Measurements from ENCODE around the gene ARHGAP27.
A peak's percentile ranks its signal among the peaks of the same experiment; 100 is the strongest.

ARHGAP27 gene

GRCh38 chr17:45385331-45385997 is 47.2 kb downstream of the ARHGAP27 start:
- no peaks in the 10 kb centered on the region for H3K4me1 ChIP-seq (ENCODE audit: control insufficient read depth, insufficient read depth, low read length, poor library complexity, severe bottlenecking)
- no peak overlapping the region for H3K27ac ChIP-seq (ENCODE audit: insufficient read depth, low read length, poor library complexity, severe bottlenecking)
- peak; percentile 67 to 83 (median 78) for DNase-seq
- no peak overlapping the region for H3K4me3 ChIP-seq (ENCODE audit: insufficient read depth, low read depth, low read length, poor library complexity, severe bottlenecking)
- H3K27me3 ChIP-seq (replicated peaks; ENCODE audit: control insufficient read depth, insufficient read depth, low read length, poor library complexity, severe bottlenecking) = no peaks in the 10 kb centered on the region
- H3K36me3 ChIP-seq (ENCODE audit: control insufficient read depth, insufficient read depth, low read length) = no peaks in the 10 kb centered on the region
- H3K9me3 ChIP-seq (ENCODE audit: control insufficient read depth, low read length) = no peaks in the 10 kb centered on the region

- no peak overlapping the region for H3K4me3 ChIP-seq (ENCODE audit: insufficient read depth, low read depth, low read length, poor library complexity, severe bottlenecking)
- no peaks in the 10 kb centered on the region for H3K36me3 ChIP-seq (ENCODE audit: control insufficient read depth, insufficient read depth, low read length)
- no peaks in the 10 kb centered on the region for H3K4me1 ChIP-seq (ENCODE audit: control insufficient read depth, insufficient read depth, low read length, poor library complexity, severe bottlenecking)
- no peaks in the 10 kb centered on the region for H3K9me3 ChIP-seq (ENCODE audit: control insufficient read depth, low read length)
- no peaks in the 10 kb centered on the region for H3K27me3 ChIP-seq (replicated peaks; ENCODE audit: control insufficient read depth, insufficient read depth, low read length, poor library complexity, severe bottlenecking)
- no peak overlapping the region for H3K27ac ChIP-seq (ENCODE audit: insufficient read depth, low read length, poor library complexity, severe bottlenecking)
- DNase-seq = no peak
These were observed 47.8 kb downstream of the ARHGAP27 start for GRCh38 chr17:45384789-45385262.

DNA sequence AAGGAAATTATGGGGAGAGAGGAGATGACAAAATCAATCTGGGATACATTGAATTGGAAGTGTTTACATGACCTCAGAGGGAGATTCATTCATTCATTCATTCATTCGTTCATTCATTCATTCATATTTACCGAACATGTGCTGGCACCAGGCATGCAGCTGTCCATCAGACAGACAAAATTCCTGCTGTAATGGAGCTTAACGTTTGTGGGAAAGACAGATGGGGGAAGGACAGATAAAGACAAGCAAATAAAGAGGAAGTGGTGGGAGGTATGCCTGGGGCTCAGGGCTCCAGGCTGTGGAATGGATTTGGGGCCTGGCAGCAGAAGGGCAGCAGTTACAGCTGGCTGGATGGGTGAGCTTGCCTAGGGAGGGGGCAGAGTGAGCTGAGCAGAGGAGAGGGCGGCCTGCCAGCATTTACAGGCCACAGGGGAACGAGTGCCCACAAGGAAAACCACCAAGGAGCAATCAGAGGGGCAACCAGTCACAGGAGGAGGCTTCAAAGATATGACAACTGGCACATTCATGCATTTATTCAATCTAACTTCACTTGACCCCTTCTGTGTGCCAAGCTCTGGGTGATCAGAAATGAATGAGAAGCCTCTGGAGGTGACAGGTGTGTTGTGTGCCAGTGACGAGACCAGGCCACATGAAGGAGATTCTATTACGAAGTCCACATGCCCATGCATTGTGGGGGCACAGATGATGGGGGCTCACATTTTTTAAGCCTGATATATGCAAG is 48.5 kb downstream of the ARHGAP27 start:
- DNase-seq = no peak
- no peaks in the 10 kb centered on the region for H3K36me3 ChIP-seq (ENCODE audit: control insufficient read depth, insufficient read depth, low read length)

DNA sequence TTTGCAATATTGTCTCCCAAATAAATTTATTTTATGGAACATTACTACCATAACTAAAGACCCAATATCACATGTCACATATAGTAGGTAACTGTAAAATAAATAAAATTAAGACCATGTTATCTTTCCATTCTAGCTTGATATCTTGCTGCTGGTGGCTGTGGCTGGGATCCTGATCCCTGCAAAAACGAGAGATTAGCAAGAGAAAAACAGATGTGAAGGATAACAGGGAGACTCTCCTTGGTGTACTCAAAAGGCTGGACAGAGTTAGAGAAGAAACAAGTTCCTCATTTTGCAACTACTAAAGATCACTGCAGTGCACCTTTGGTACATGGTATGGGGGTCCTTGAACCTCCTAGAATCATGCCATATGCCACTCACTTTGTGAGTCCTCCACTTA is 49.7 kb downstream of the ARHGAP27 start:
- H3K27ac ChIP-seq (ENCODE audit: insufficient read depth, low read length, poor library complexity, severe bottlenecking) = no peak overlapping the region
- H3K4me1 ChIP-seq (ENCODE audit: control insufficient read depth, insufficient read depth, low read length, poor library complexity, severe bottlenecking) = no peaks in the 10 kb centered on the region
- no peaks in the 10 kb centered on the region for H3K9me3 ChIP-seq (ENCODE audit: control insufficient read depth, low read length)
- no peaks in the 10 kb centered on the region for H3K36me3 ChIP-seq (ENCODE audit: control insufficient read depth, insufficient read depth, low read length)
- no peak overlapping the region for H3K4me3 ChIP-seq (ENCODE audit: insufficient read depth, low read depth, low read length, poor library complexity, severe bottlenecking)
- no peaks in the 10 kb centered on the region for H3K27me3 ChIP-seq (replicated peaks; ENCODE audit: control insufficient read depth, insufficient read depth, low read length, poor library complexity, severe bottlenecking)
- DNase-seq = no peak

More for the DNA sequence above, 48.5 kb downstream of the ARHGAP27 start:
- Histone ChIP-seq H3K27ac (ENCODE audit: insufficient read depth, low read length, poor library complexity, severe bottlenecking) (no peak overlapping the region), H3K27me3 (replicated peaks; ENCODE audit: control insufficient read depth, insufficient read depth, low read length, poor library complexity, severe bottlenecking) (no peaks in the 10 kb centered on the region), H3K4me1 (ENCODE audit: control insufficient read depth, insufficient read depth, low read length, poor library complexity, severe bottlenecking) (no peaks in the 10 kb centered on the region), H3K4me3 (ENCODE audit: insufficient read depth, low read depth, low read length, poor library complexity, severe bottlenecking) (no peak overlapping the region), H3K9me3 (ENCODE audit: control insufficient read depth, low read length) (no peaks in the 10 kb centered on the region)

DNA sequence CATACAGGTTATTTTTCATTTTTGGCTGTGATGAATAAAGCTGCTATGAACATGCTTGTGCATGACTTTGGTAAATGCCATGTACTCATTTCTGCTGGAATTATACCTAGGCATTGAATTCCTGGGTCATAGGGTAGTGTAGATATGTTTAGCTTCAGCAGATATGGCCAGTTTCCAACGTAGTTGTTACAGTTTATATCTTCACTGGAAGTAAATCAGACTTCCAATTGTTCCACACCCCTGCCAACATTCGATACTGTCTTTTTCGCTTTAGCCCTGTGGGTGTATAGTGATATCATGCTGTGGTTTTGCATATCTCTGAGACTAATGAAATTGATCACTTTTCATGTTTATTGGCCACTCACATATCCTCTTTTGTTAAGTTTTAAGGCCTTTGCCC is 50.4 kb downstream of the ARHGAP27 start:
- H3K9me3 ChIP-seq (ENCODE audit: control insufficient read depth, low read length) = no peaks in the 10 kb centered on the region

DNA sequence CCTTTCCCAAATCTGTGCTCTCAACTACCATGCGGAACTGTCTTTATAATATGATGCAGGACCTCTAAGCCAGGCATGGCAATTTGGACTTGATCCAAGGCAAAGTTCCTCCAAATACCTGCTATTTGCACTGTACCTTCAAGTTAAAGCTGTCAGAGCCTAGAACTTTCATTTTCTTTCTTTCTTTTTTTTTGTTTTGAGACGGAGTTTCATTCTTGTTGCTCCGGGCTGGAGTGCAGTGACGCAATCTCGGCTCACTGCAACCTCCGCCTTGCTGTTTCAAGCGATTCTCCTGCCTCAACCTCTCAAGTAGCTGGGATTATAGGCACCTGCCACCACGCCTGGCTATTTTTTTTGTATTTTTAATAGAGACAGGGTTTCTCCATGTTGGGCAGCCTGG is 51.7 kb downstream of the ARHGAP27 start:
- no peak for DNase-seq
- Histone ChIP-seq H3K4me1 (ENCODE audit: control insufficient read depth, insufficient read depth, low read length, poor library complexity, severe bottlenecking) (no peaks in the 10 kb centered on the region), H3K27ac (ENCODE audit: insufficient read depth, low read length, poor library complexity, severe bottlenecking) (no peak overlapping the region), H3K27me3 (replicated peaks; ENCODE audit: control insufficient read depth, insufficient read depth, low read length, poor library complexity, severe bottlenecking) (no peaks in the 10 kb centered on the region), H3K4me3 (ENCODE audit: insufficient read depth, low read depth, low read length, poor library complexity, severe bottlenecking) (no peak overlapping the region), H3K9me3 (ENCODE audit: control insufficient read depth, low read length) (no peaks in the 10 kb centered on the region), H3K36me3 (ENCODE audit: control insufficient read depth, insufficient read depth, low read length) (no peaks in the 10 kb centered on the region)

More for the DNA sequence above, 50.4 kb downstream of the ARHGAP27 start:
- DNase-seq = no peak
- H3K4me1 ChIP-seq (ENCODE audit: control insufficient read depth, insufficient read depth, low read length, poor library complexity, severe bottlenecking) = no peaks in the 10 kb centered on the region
- H3K27me3 ChIP-seq (replicated peaks; ENCODE audit: control insufficient read depth, insufficient read depth, low read length, poor library complexity, severe bottlenecking) = no peaks in the 10 kb centered on the region
- no peaks in the 10 kb centered on the region for H3K36me3 ChIP-seq (ENCODE audit: control insufficient read depth, insufficient read depth, low read length)
- H3K4me3 ChIP-seq (ENCODE audit: insufficient read depth, low read depth, low read length, poor library complexity, severe bottlenecking) = no peak overlapping the region
- H3K27ac ChIP-seq (ENCODE audit: insufficient read depth, low read length, poor library complexity, severe bottlenecking) = no peak overlapping the region

DNA sequence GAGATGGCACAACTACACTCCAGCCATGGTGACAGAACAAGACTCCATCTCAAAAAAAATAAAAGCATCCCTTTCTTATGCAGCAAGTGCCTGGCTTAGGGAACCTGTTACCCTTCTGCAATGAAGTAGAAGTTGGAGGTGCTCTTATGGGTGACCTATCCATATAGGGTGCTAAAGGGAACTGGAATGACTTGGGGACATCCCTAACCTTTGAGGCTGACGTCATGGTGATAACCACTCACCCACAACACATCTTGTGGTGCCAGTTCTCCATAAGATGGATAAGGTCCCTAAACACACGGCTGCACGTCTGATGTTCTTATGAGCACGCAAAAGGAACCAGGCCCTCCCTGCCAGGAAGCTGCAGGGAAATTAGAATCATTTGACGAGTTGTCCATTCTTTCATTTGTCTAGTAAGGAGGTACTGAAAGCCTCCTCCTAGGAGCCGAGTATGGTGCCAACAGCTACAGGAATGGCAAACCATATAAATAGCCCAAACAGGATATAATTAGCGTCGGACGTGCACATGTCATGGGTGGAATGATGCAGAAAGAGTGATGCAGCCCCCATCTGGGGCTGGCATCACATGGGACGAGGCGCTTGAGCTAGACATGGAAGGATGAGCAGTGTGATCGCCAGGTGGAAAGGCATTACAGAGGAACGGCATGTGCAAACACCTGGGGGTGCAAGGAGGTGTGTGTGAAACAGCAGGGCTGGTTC is 52.5 kb downstream of the ARHGAP27 start:
- H3K27ac ChIP-seq (ENCODE audit: insufficient read depth, low read length, poor library complexity, severe bottlenecking) = no peak overlapping the region
- no peaks in the 10 kb centered on the region for H3K4me1 ChIP-seq (ENCODE audit: control insufficient read depth, insufficient read depth, low read length, poor library complexity, severe bottlenecking)
- H3K36me3 ChIP-seq (ENCODE audit: control insufficient read depth, insufficient read depth, low read length) = no peaks in the 10 kb centered on the region
- no peaks in the 10 kb centered on the region for H3K27me3 ChIP-seq (replicated peaks; ENCODE audit: control insufficient read depth, insufficient read depth, low read length, poor library complexity, severe bottlenecking)
- no peak overlapping the region for H3K4me3 ChIP-seq (ENCODE audit: insufficient read depth, low read depth, low read length, poor library complexity, severe bottlenecking)
- no peak for DNase-seq
- no peaks in the 10 kb centered on the region for H3K9me3 ChIP-seq (ENCODE audit: control insufficient read depth, low read length)

DNA sequence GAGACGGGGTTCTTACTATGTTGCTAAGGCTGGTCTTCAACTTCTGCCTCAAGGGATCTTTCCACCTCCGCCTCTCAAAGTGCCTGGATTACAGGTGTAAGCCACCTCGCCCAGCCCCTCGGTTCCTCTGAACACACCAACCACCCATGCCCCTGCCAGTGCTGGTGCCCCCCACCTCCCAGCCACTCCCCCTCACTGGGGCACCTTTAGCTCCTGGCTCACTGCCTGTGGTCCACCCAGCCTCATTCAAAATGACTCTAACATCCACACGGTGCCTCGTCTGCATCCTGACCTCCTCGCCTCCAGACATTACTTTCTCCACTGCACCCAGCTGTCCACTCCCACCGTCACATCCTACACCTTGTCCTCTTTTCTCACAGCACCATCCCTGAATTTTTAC is 55.3 kb downstream of the ARHGAP27 start:
- no peaks in the 10 kb centered on the region for H3K9me3 ChIP-seq (ENCODE audit: control insufficient read depth, low read length)
- no peaks in the 10 kb centered on the region for H3K27me3 ChIP-seq (replicated peaks; ENCODE audit: control insufficient read depth, insufficient read depth, low read length, poor library complexity, severe bottlenecking)
- H3K27ac ChIP-seq (ENCODE audit: insufficient read depth, low read length, poor library complexity, severe bottlenecking) = no peak overlapping the region
- no peaks in the 10 kb centered on the region for H3K36me3 ChIP-seq (ENCODE audit: control insufficient read depth, insufficient read depth, low read length)
- no peak for DNase-seq
- no peaks in the 10 kb centered on the region for H3K4me1 ChIP-seq (ENCODE audit: control insufficient read depth, insufficient read depth, low read length, poor library complexity, severe bottlenecking)
- no peak overlapping the region for H3K4me3 ChIP-seq (ENCODE audit: insufficient read depth, low read depth, low read length, poor library complexity, severe bottlenecking)

GRCh38 chr17:45376171-45377005 is 56.3 kb downstream of the ARHGAP27 start:
- H3K9me3 ChIP-seq (ENCODE audit: control insufficient read depth, low read length) = no peaks in the 10 kb centered on the region
- no peak for DNase-seq

More at GRCh38 chr17:45376171-45377005, 56.3 kb downstream of the ARHGAP27 start:
- Histone ChIP-seq H3K27ac (ENCODE audit: insufficient read depth, low read length, poor library complexity, severe bottlenecking) (no peak overlapping the region), H3K4me3 (ENCODE audit: insufficient read depth, low read depth, low read length, poor library complexity, severe bottlenecking) (no peak overlapping the region), H3K27me3 (replicated peaks; ENCODE audit: control insufficient read depth, insufficient read depth, low read length, poor library complexity, severe bottlenecking) (peaks cover 4% of the 10 kb centered on the region), H3K36me3 (ENCODE audit: control insufficient read depth, insufficient read depth, low read length) (no peaks in the 10 kb centered on the region), H3K4me1 (ENCODE audit: control insufficient read depth, insufficient read depth, low read length, poor library complexity, severe bottlenecking) (peaks cover 5% of the 10 kb centered on the region)
